ENCODE data around the gene MYBPHL.
A peak's percentile ranks its signal among the peaks of the same experiment; 100 is the strongest.

MYBPHL gene

GRCh38 chr1:109263597-109264378 lies 43.0 kb downstream of the MYBPHL start:
- DNase-seq: no peak

- DNase-seq: no peak
Measured at GRCh38 chr1:109263234-109263596, 43.6 kb downstream of the MYBPHL start.

GRCh38 chr1:109262231-109263055 lies 44.4 kb downstream of the MYBPHL start:
- DNase-seq: no peak

GRCh38 chr1:109261578-109261977 lies 45.2 kb downstream of the MYBPHL start:
- no peak for DNase-seq

- DNase-seq: no peak
Measured at GRCh38 chr1:109261006-109261405, 45.8 kb downstream of the MYBPHL start.

- DNase-seq: no peak
Measured at GRCh38 chr1:109259674-109260557, 46.9 kb downstream of the MYBPHL start.

- DNase-seq: no peak
Measured at GRCh38 chr1:109258481-109259466, 48.0 kb downstream of the MYBPHL start.

- no peak for DNase-seq
Measured at GRCh38 chr1:109257682-109258421, 49.0 kb downstream of the MYBPHL start.

GRCh38 chr1:109256971-109257681 lies 49.7 kb downstream of the MYBPHL start:
- DNase-seq: no peak

GRCh38 chr1:109256085-109256484 lies 50.7 kb downstream of the MYBPHL start:
- DNase-seq: no peak

GRCh38 chr1:109255678-109256077 lies 51.1 kb downstream of the MYBPHL start:
- peak; percentile 76 for DNase-seq

GRCh38 chr1:109255097-109255651 lies 51.6 kb downstream of the MYBPHL start:
- DNase-seq: peak; percentile 76

- DNase-seq: no peak
Measured at GRCh38 chr1:109254621-109255096, 52.2 kb downstream of the MYBPHL start.

GRCh38 chr1:109253803-109254620 lies 52.8 kb downstream of the MYBPHL start:
- DNase-seq: no peak

GRCh38 chr1:109252893-109253802 lies 53.7 kb downstream of the MYBPHL start:
- DNase-seq: no peak

GRCh38 chr1:109252167-109252892 lies 54.5 kb downstream of the MYBPHL start:
- no peak for DNase-seq
